ENCODE measurements around the gene DDA1. TPM values are rescaled to one million over a fixed set of nuclear protein-coding genes. Genes with fewer than 3 reads are reported as not detected.

DDA1 gene
- total RNA-seq, 4 donors from 2014 or later: 4.6 to 23.5 (median 9.5) TPM

DNA sequence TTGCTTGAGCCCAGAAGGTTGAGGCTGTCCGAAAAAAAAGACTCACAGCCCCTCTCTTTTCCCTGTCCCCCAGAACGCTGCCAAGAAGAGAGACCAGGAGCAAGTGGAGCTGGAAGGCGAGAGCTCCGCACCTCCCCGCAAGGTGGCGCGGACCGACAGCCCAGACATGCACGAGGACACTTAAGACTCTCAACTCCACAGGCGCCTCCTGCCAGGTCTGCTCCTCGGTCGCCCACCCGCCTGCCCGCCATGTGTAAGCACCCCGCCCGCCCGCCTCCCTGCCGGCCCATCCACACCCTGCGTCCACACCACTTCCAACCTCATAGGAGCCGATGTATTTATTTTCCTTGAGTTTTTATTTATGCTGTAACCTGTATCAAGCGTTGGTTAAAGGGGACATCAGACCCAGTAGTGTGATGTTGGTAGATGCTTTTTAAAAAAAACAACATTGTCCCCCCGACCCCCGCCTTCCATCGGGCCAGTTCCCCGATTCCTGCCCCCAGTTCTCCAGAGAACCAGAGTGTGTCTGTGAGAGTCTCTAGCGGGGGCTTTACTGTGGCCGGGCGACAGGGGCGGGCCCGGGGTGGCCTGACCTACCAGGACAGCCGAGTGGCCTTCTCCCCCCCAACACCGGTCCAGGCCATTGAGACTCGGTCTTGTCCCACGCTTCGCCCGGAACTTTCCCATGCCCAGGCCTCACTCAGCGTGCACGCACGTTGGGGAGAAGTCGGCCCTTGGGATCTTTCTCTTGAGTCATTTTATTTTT lies 10.3 kb downstream of the DDA1 start:
- TF ChIP-seq, protein P1, sequence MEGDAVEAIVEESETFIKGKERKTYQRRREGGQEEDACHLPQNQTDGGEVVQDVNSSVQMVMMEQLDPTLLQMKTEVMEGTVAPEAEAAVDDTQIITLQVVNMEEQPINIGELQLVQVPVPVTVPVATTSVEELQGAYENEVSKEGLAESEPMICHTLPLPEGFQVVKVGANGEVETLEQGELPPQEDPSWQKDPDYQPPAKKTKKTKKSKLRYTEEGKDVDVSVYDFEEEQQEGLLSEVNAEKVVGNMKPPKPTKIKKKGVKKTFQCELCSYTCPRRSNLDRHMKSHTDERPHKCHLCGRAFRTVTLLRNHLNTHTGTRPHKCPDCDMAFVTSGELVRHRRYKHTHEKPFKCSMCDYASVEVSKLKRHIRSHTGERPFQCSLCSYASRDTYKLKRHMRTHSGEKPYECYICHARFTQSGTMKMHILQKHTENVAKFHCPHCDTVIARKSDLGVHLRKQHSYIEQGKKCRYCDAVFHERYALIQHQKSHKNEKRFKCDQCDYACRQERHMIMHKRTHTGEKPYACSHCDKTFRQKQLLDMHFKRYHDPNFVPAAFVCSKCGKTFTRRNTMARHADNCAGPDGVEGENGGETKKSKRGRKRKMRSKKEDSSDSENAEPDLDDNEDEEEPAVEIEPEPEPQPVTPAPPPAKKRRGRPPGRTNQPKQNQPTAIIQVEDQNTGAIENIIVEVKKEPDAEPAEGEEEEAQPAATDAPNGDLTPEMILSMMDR (IDR thresholded peaks at IDR 0.05; ENCODE audit: low read depth): no peak

DNA sequence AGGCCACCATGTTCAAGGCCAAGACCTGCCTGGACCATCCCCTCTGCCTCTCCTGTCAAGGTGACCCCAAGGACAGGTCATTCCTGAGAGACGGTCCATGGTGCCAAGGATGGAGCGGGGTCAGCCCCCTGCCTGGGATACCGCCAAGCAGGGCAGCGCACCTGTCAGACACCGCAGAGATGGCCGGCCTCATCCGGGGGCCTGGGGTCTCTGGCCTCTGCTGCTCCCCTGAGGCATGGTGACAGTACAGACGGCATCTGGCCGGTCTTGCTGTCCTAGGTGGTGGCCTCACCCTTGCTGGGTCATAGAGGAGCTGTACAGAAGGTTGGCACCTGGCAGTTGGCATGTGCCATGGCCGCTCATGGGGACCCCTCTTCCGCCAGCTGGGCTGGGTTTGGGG lies 11.1 kb downstream of the DDA1 start:
- TF ChIP-seq, protein P1 (IDR thresholded peaks at IDR 0.05; ENCODE audit: low read depth): no peak

DNA sequence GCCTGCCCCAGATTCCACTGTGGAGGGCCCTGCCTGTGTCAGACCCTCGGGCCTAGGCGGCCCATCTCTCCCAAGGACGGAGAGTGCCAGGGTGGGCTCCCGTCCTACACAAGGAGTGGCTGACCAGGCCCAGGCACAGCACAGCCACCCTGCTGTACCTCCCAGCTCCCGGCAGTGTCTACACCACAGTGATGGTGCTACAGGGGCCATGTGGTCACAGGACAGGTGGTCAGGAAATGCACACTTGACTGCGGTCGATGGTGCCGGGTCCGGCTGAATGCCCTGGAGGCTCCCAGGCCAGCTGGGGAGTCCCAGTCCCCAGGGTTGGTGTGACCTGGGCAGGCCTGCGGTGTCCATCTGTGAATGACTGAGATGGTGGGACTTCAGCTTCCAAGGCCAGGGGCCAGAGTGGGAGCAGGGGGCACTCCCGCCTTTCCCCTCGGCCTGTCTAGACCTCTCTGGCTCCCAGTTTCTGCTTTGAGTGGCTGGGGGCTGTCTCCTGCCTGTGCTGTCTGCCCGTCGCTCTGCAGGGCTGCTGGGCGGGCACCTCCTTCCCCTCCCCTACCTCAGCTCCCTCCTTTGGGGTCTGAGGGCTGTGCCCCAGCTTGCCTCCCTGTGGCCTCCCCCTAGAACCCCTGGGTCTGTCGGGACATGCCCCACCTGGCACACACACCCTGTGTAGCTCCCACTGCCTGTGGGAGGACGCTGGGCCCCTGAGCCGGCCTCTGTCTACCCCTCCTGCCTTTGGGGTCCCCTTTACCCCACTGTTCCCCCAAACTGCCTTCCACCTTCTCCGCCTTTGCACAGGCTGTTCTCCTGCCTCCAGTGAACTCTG lies 12.5 kb downstream of the DDA1 start:
- TF ChIP-seq, protein P1 (IDR thresholded peaks at IDR 0.05; ENCODE audit: low read depth): no peak

GRCh38 chr19:17322854-17323253 lies 13.5 kb downstream of the DDA1 start:
- TF ChIP-seq, protein P1 (IDR thresholded peaks at IDR 0.05; ENCODE audit: low read depth): no peak

DNA sequence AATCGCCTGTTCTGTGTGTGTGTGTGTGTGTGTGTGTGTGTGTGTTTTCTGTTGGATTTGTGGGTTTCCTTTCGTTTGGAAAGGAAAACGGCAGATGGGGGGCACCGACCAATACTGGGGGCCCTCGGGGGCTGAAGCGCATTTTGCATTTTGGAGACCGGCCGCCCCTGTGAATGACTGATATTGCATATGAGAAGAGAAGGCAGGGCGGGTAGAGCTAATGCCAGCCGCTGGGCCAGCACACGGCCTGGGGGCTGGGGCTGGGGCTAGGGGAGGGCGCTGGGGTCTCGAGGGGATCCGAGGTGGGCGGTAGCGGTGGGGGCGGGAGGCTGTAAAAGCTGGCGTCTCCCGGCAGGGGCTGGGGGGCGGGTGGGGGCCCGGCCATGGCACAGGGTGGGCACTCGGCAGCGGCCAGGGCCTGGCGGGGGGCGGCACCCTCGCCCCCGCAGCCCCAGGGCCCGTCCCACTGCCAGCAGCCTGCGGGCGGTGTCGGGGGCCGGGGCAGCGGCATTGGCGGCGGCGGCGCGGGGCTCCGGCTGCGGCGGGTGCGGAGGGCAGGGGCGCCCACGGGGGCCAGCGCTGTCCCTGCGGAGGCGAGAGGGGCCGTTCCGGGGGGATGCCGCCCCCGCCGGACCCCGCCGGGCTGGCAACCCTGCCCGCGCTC lies 14.1 kb downstream of the DDA1 start:
- TF ChIP-seq, protein P1 (IDR thresholded peaks at IDR 0.05; ENCODE audit: low read depth): no peak

DNA sequence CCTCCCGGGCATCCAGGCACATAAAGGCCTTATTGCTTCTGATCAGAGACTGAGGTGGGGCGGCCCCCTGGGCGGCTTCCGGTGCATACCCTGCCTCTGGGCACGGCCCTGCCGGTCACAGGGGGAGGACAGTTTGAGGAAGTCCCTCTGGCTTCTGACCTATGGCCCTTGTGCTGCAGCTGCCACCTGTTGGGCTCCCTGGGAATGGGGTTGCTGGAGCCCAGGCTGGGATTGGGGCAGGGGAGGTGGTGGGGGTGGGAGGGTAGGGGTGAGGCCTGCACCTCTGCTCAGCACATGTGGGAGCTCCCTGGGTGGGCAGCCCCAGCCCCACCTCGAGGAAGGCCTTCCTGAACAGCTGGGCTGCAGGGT lies 14.6 kb downstream of the DDA1 start:
- TF ChIP-seq, protein P1 (IDR thresholded peaks at IDR 0.05; ENCODE audit: low read depth): no peak

All from subcutaneous adipose tissue (tissue), 4 donors.